Measurements from ENCODE around the gene ERMARD.
A peak's percentile ranks its signal among the peaks of the same experiment; 100 is the strongest.

ERMARD gene

GRCh38 chr6:169751242-169752073 lies at the start of gene ERMARD, which contains the start of gene DYNLT2:
Gene ERMARD (plus strand): TSS chr6:169751622. CDS start chr6:169751658, 36 bp downstream.
Gene DYNLT2 (minus strand): TSS chr6:169751572. CDS start chr6:169751458, 114 bp downstream.
- peak; percentile 2 for TF ChIP-seq CTCF (IDR thresholded peaks at IDR 0.05; ENCODE audit: low read depth, low read length)
- H3K4me3 ChIP-seq (ENCODE audit: low read depth, low read length), result peak within 1 kb of the TSS; percentile 86
- in situ Hi-C loops (cut with HindIII; ENCODE audit: low sequenced_read_pairs), result no loop called here
- DNase-seq (ENCODE audit: low read depth, low spot score), result peak; percentile 96

- no peak for TF ChIP-seq CTCF (IDR thresholded peaks at IDR 0.05; ENCODE audit: low read depth, low read length)
- in situ Hi-C loops (cut with HindIII; ENCODE audit: low sequenced_read_pairs), result no loop called here
- H3K4me3 ChIP-seq (ENCODE audit: low read depth, low read length), result peak within 1 kb of the TSS; percentile 85
- DNase-seq (ENCODE audit: low read depth, low spot score), result peak; percentile 97
These were observed 49.2 kb upstream of the ERMARD start, which contains the start of the genes C6orf120 and WDR27 for GRCh38 chr6:169701954-169702839. Gene C6orf120 (plus strand): TSS chr6:169702126. CDS start chr6:169702460, 334 bp downstream. Gene WDR27 (minus strand): TSS chr6:169702029. CDS start chr6:169689005, 13,024 bp downstream.

- TF ChIP-seq CTCF (IDR thresholded peaks at IDR 0.05; ENCODE audit: low read depth, low read length), result no peak
- peak; percentile 13 for DNase-seq (ENCODE audit: low read depth, low spot score)
- in situ Hi-C loops (cut with HindIII; ENCODE audit: low sequenced_read_pairs), result no loop called here
- peak overlapping the region; percentile 85 for H3K4me3 ChIP-seq (ENCODE audit: low read depth, low read length)
These were observed 48.6 kb upstream of the ERMARD start for GRCh38 chr6:169702840-169703246.

GRCh38 chr6:169707772-169708171 lies 43.6 kb upstream of the ERMARD start:
- H3K4me3 ChIP-seq (ENCODE audit: low read depth, low read length), result no peak overlapping the region
- DNase-seq (ENCODE audit: low read depth, low spot score), result no peak
- in situ Hi-C loops (cut with HindIII; ENCODE audit: low sequenced_read_pairs), result no loop called here
- no peak for TF ChIP-seq CTCF (IDR thresholded peaks at IDR 0.05; ENCODE audit: low read depth, low read length)

GRCh38 chr6:169709293-169709692 lies 42.1 kb upstream of the ERMARD start:
- no peak for DNase-seq (ENCODE audit: low read depth, low spot score)
- H3K4me3 ChIP-seq (ENCODE audit: low read depth, low read length), result no peak overlapping the region
- in situ Hi-C loops (cut with HindIII; ENCODE audit: low sequenced_read_pairs), result no loop called here
- no peak for TF ChIP-seq CTCF (IDR thresholded peaks at IDR 0.05; ENCODE audit: low read depth, low read length)

GRCh38 chr6:169710009-169710408 lies 41.4 kb upstream of the ERMARD start:
- DNase-seq (ENCODE audit: low read depth, low spot score), result no peak
- no peak overlapping the region for H3K4me3 ChIP-seq (ENCODE audit: low read depth, low read length)
- in situ Hi-C loops (cut with HindIII; ENCODE audit: low sequenced_read_pairs), result no loop called here
- TF ChIP-seq CTCF (IDR thresholded peaks at IDR 0.05; ENCODE audit: low read depth, low read length), result no peak

Measured in astrocyte of the spinal cord (primary cell).